Type B pancreatic cell (in vitro differentiated cells): ENCODE data around the gene TSPO. TPM values are rescaled to one million over a fixed set of nuclear protein-coding genes. Genes with fewer than 3 reads are reported as not detected.

Experiments
- DNase-seq: peaks from one replicate; pipeline ENCODE4 v3.0.0; 2021; ENCODE audit warnings: mixed read lengths; ENCODE audit not compliant: unreplicated experiment; ENCODE audit errors: extremely low spot score
- H3K27ac Mint-ChIP-seq: 2 replicates; pipeline ENCODE4 v1.8.0; 2021; ENCODE audit warnings: mild to moderate bottlenecking, mixed read lengths
- H3K27me3 Mint-ChIP-seq: 2 replicates; pipeline ENCODE4 v1.8.0; 2021; ENCODE audit warnings: mixed read lengths
- H3K36me3 Mint-ChIP-seq: 2 replicates; pipeline ENCODE4 v1.8.0; 2021; ENCODE audit warnings: mixed read lengths
- H3K4me1 Mint-ChIP-seq: one replicate; pipeline ENCODE4 v1.8.0; 2021; ENCODE audit warnings: mixed read lengths; ENCODE audit not compliant: unreplicated experiment
- H3K4me3 Mint-ChIP-seq: 2 replicates; pipeline ENCODE4 v1.8.0; 2021; ENCODE audit warnings: mild to moderate bottlenecking, mixed read lengths
- H3K9me3 Mint-ChIP-seq: 2 replicates; pipeline ENCODE4 v1.8.0; 2021; ENCODE audit warnings: mixed read lengths
- total RNA-seq: library from RNA; stranded (reverse); gene quantifications from 2 replicates; pipeline ENCODE4 v1.2.1, GENCODE V29; 2021; ENCODE audit warnings: low replicate concordance
- TF ChIP-seq, protein P1 (sequence below): fragments of 200-600 bp; sonication (generic); conservative IDR thresholded peaks from 2 replicates; pipeline ENCODE4 v1.5.0; 2021; ENCODE audit warnings: antibody characterized with exemption, mild to moderate bottlenecking

TSPO gene
- total RNA-seq, 1 donor from 2014 or later = 16.9 TPM

GRCh38 chr22:43183496-43184277, 32.3 kb downstream of the TSPO start:
- peak overlapping the region; percentile 81 for H3K4me3 Mint-ChIP-seq

GRCh38 chr22:43185860-43186261, 34.5 kb downstream of the TSPO start:
- H3K4me3 Mint-ChIP-seq = peak overlapping the region; percentile 85

More at GRCh38 chr22:43183496-43184277, 32.3 kb downstream of the TSPO start:
- H3K27me3 Mint-ChIP-seq = no peaks in the 10 kb centered on the region
- TF ChIP-seq, protein P1, sequence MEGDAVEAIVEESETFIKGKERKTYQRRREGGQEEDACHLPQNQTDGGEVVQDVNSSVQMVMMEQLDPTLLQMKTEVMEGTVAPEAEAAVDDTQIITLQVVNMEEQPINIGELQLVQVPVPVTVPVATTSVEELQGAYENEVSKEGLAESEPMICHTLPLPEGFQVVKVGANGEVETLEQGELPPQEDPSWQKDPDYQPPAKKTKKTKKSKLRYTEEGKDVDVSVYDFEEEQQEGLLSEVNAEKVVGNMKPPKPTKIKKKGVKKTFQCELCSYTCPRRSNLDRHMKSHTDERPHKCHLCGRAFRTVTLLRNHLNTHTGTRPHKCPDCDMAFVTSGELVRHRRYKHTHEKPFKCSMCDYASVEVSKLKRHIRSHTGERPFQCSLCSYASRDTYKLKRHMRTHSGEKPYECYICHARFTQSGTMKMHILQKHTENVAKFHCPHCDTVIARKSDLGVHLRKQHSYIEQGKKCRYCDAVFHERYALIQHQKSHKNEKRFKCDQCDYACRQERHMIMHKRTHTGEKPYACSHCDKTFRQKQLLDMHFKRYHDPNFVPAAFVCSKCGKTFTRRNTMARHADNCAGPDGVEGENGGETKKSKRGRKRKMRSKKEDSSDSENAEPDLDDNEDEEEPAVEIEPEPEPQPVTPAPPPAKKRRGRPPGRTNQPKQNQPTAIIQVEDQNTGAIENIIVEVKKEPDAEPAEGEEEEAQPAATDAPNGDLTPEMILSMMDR = no peak
- H3K27ac Mint-ChIP-seq = peak overlapping the region; percentile 58
- H3K9me3 Mint-ChIP-seq = no peaks in the 10 kb centered on the region
- H3K4me1 Mint-ChIP-seq = peaks cover 10% of the 10 kb centered on the region
- peaks cover 9% of the 10 kb centered on the region for H3K36me3 Mint-ChIP-seq
- no peak for DNase-seq

GRCh38 chr22:43186272-43187170, 35.2 kb downstream of the TSPO start, which contains the start of gene TTLL12:
TTLL12 (minus strand) TSS chr22:43187134; CDS start chr22:43187069, 65 bp downstream.
- peaks cover 16% of the 10 kb centered on the region for H3K4me1 Mint-ChIP-seq
- H3K4me3 Mint-ChIP-seq = peak within 1 kb of the TSS; percentile 85
- no peak for DNase-seq
- H3K36me3 Mint-ChIP-seq = peaks cover 7% of the 10 kb centered on the region
- TF ChIP-seq, protein P1 = no peak
- peaks cover 2% of the 10 kb centered on the region for H3K27me3 Mint-ChIP-seq
- peak within 1 kb of the TSS; percentile 95 for H3K27ac Mint-ChIP-seq
- H3K9me3 Mint-ChIP-seq = no peaks in the 10 kb centered on the region

More at GRCh38 chr22:43185860-43186261, 34.5 kb downstream of the TSPO start:
- no peaks in the 10 kb centered on the region for H3K9me3 Mint-ChIP-seq
- peaks cover 7% of the 10 kb centered on the region for H3K36me3 Mint-ChIP-seq
- H3K27ac Mint-ChIP-seq = peak overlapping the region; percentile 43
- peaks cover 16% of the 10 kb centered on the region for H3K4me1 Mint-ChIP-seq
- DNase-seq = no peak
- no peaks in the 10 kb centered on the region for H3K27me3 Mint-ChIP-seq
- TF ChIP-seq, protein P1 = no peak

- TF ChIP-seq, protein P1 = peak; percentile 84
- Mint-ChIP-seq H3K27me3 (peaks cover 5% of the 10 kb centered on the region), H3K27ac (peak overlapping the region; percentile 95), H3K36me3 (peaks cover 3% of the 10 kb centered on the region), H3K4me3 (peak overlapping the region; percentile 85), H3K9me3 (no peaks in the 10 kb centered on the region), H3K4me1 (peaks cover 16% of the 10 kb centered on the region)
- peak; percentile 97 for DNase-seq
Observed at GRCh38 chr22:43187171-43188099, 36.1 kb downstream of the TSPO start.
